Fibroblast of peridontal ligament (primary cell): ENCODE data around the gene RBFOX2.
A peak's percentile ranks its signal among the peaks of the same experiment; 100 is the strongest.
"Not testable (repeated sequence)": the region's sequence is repeated elsewhere in the genome, so short reads cannot be mapped to it uniquely, and the experiment has no call there.

Experiments used
- DNase-seq: peaks from one replicate; pipeline ENCODE4 v3.0.0-alpha.2; 2010; ENCODE audit errors: extremely low read depth

The RBFOX2 gene

GRCh38 chr22:35703861-35704584, 324.6 kb downstream of the RBFOX2 start:
- peak; percentile 48 for DNase-seq

- not testable (repeated sequence) for DNase-seq
These were observed 328.8 kb downstream of the RBFOX2 start for GRCh38 chr22:35699852-35700251.

GRCh38 chr22:35697142-35697541, 331.5 kb downstream of the RBFOX2 start:
- no peak for DNase-seq

GRCh38 chr22:35695202-35695601, 333.4 kb downstream of the RBFOX2 start:
- DNase-seq: no peak

GRCh38 chr22:35690001-35690400, 338.6 kb downstream of the RBFOX2 start:
- no peak for DNase-seq

- DNase-seq: no peak
These were observed 339.5 kb downstream of the RBFOX2 start for GRCh38 chr22:35688913-35689675.
